ENCODE measurements around the gene TFDP1. TPM values are rescaled to one million over a fixed set of nuclear protein-coding genes. Genes with fewer than 3 reads are reported as not detected.
A peak's percentile ranks its signal among the peaks of the same experiment; 100 is the strongest.

The TFDP1 gene
- polyA plus RNA-seq, 1 of the 3 experiments (the other 2 are of a cell fraction) = 76.7 TPM

GRCh38 chr13:113537909-113538688, 46.5 kb upstream of the TFDP1 start (continued):
- no peak for TF ChIP-seq NFIC (IDR thresholded peaks at IDR 0.05; ENCODE audit: borderline replicate concordance)
- no peak for TF ChIP-seq USF1 (IDR thresholded peaks at IDR 0.05; ENCODE audit: borderline replicate concordance, low read depth)
- TF ChIP-seq GATA2 (CRISPR knock-in tag; IDR thresholded peaks at IDR 0.05) = no peak
- TF ChIP-seq PBX3 (IDR thresholded peaks at IDR 0.05) = no peak
- TF ChIP-seq RAD21 (IDR thresholded peaks at IDR 0.05; ENCODE audit: low read length) = no peak
- TF ChIP-seq SIN3A (IDR thresholded peaks at IDR 0.05; ENCODE audit: borderline replicate concordance, low read depth, low read length) = no peak

GRCh38 chr13:113538689-113539058, 45.9 kb upstream of the TFDP1 start:
- Histone ChIP-seq H4K20me1 (ENCODE audit: insufficient read depth) (peaks cover 50% of the 10 kb centered on the region), H3K27me3 (ENCODE audit: insufficient read depth) (no peaks in the 10 kb centered on the region), H3K4me3 (ENCODE audit: low read depth in 2 of 2, low read length in 1 of 2) (no peak overlapping the region), H3K4me2 (peak overlapping the region; percentile 54; the same call in 1 of the 2 replicates), H3K36me3 (replicated peaks in 1 of 2; ENCODE audit: control insufficient read depth in 1 of 2, insufficient read depth in 2 of 2, low read length in 1 of 2) (peaks cover 16 to 36% of the 10 kb centered on the region in 2 experiments), H3F3A (replicated peaks; ENCODE audit: insufficient read depth) (peaks cover 5% of the 10 kb centered on the region), H3K27ac (ENCODE audit: low read depth in 2 of 2, low read length in 1 of 2) (peak overlapping the region; percentile 39 to 76; a peak in 3 of 4 replicates), H3K79me2 (ENCODE audit: insufficient read depth) (peaks cover 25% of the 10 kb centered on the region), H2AFZ (ENCODE audit: low read depth) (no peak overlapping the region), H3K4me1 (ENCODE audit: control insufficient read depth in 1 of 2, insufficient read depth in 2 of 2, low read depth in 1 of 2, low read length in 1 of 2) (peaks cover 0 to 28% of the 10 kb centered on the region in 2 experiments; a peak in 2 of 4 replicates), H3K9me3 (no peaks in the 10 kb centered on the region), H3K9me2 (no peaks in the 10 kb centered on the region), H3K9ac (no peak overlapping the region)
- WGBS (ENCODE audit: low lambda C conversion rate) = 67% methylated on average over 16 of the region's 28 CpGs
- CTCF ChIA-PET = interaction anchor here (2.1 kb wide), 1 partner anchor 24 kb away, joined by 10 read pairs; no protein-coding TSS in a partner anchor
- POLR2A ChIA-PET = interaction anchor here (1.3 kb wide), 1 partner anchor 10 kb away, joined by 3 read pairs; no protein-coding TSS in a partner anchor
- DNase-seq = peak; percentile 81
- no peak for TF ChIP-seq EP300 (IDR thresholded peaks at IDR 0.05; ENCODE audit: borderline replicate concordance in 1 of 2, low read depth in 1 of 2, low read length in 1 of 2)
- TF ChIP-seq TCF12 (IDR thresholded peaks at IDR 0.05) = peak; percentile 27; the same call in 1 of the 2 replicates
- no peak for TF ChIP-seq RCOR1 (IDR thresholded peaks at IDR 0.05; ENCODE audit: low read length)
- no peak for TF ChIP-seq ZBTB33 (IDR thresholded peaks at IDR 0.05; ENCODE audit: borderline replicate concordance, low read depth)
- TF ChIP-seq PBX3 (IDR thresholded peaks at IDR 0.05) = peak; percentile 12; the same call in 1 of the 2 replicates
- TF ChIP-seq USF2 (IDR thresholded peaks at IDR 0.05; ENCODE audit: borderline replicate concordance, low read depth, low read length) = no peak
- no peak for TF ChIP-seq IRF3 (IDR thresholded peaks at IDR 0.05; ENCODE audit: low read depth, low read length)
- no peak for TF ChIP-seq NRF1 (IDR thresholded peaks at IDR 0.05; ENCODE audit: low read depth, low read length)
- TF ChIP-seq GABPA (IDR thresholded peaks at IDR 0.05; ENCODE audit: low read depth) = no peak
- TF ChIP-seq SMC3 (IDR thresholded peaks at IDR 0.05; ENCODE audit: low read depth, low read length) = no peak
- TF ChIP-seq SIN3A (IDR thresholded peaks at IDR 0.05; ENCODE audit: borderline replicate concordance, low read depth, low read length) = no peak
- TF ChIP-seq FOXM1 (IDR thresholded peaks at IDR 0.05; ENCODE audit: low read depth) = no peak
- TF ChIP-seq USF1 (IDR thresholded peaks at IDR 0.05; ENCODE audit: borderline replicate concordance, low read depth) = no peak
- no peak for TF ChIP-seq RAD21 (IDR thresholded peaks at IDR 0.05; ENCODE audit: low read length)
- no peak for TF ChIP-seq TEAD4 (IDR thresholded peaks at IDR 0.05; ENCODE audit: borderline replicate concordance, insufficient read depth)
- no peak for TF ChIP-seq MEF2A (IDR thresholded peaks at IDR 0.05; ENCODE audit: borderline replicate concordance, low read depth)
- no peak for TF ChIP-seq CHD2 (IDR thresholded peaks at IDR 0.05; ENCODE audit: low read length, partially characterized antibody)
- TF ChIP-seq GATA2 (CRISPR knock-in tag; IDR thresholded peaks at IDR 0.05) = peak; percentile 73
- no peak for TF ChIP-seq TAF1 (IDR thresholded peaks at IDR 0.05; ENCODE audit: borderline replicate concordance, low read depth, low read length)
- no peak; the same call in 1 of the 2 replicates for TF ChIP-seq FOSL2 (IDR thresholded peaks at IDR 0.05; ENCODE audit: borderline replicate concordance, low read depth)
- TF ChIP-seq JUND (IDR thresholded peaks at IDR 0.05) = no peak

Data from SK-N-SH (cell line).